Measurements from ENCODE around the gene SPINK6.

DNA sequence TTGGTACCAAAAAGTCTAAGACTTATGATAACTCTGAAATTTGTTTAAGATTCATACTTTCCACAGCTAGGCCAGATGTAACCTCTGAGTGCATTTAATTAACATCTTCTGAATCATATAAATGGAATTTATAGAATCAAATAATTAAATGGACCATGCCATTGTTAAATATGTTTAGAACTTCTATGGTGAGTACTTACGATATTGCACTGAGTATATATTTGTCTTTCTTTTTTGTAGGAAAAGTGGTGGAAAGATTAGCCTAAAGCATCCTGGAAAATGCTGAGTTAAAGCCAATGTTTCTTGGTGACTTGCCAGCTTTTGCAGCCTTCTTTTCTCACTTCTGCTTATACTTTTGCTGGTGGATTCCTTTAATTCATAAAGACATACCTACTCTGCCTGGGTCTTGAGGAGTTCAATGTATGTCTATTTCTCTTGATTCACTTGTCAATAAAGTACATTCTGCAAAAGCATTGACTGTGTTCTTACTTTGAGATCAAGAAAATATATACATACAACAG lies 11.9 kb downstream of the SPINK6 start:
- TF ChIP-seq HCFC1 (IDR thresholded peaks at IDR 0.05; ENCODE audit: low read depth, low read length) (no peak), ESRRB (CRISPR knock-in tag; IDR thresholded peaks at IDR 0.05; ENCODE audit: borderline replicate concordance) (no peak), MAFK (IDR thresholded peaks at IDR 0.05; ENCODE audit: low read length) (no peak), RAD21 (CRISPR knock-in tag; conservative IDR thresholded peaks at IDR 0.05 in 1 of 2, IDR thresholded peaks at IDR 0.05 in 1 of 2) (no peak), MYC (IDR thresholded peaks at IDR 0.05; ENCODE audit: low read depth, low read length) (no peak), MYC (CRISPR knock-in tag; IDR thresholded peaks at IDR 0.05; ENCODE audit: borderline replicate concordance, low read depth) (no peak), TCF7L2 (IDR thresholded peaks at IDR 0.05; ENCODE audit: low read depth, low read length) (no peak), POLR2AphosphoS5 (IDR thresholded peaks at IDR 0.05; ENCODE audit: control insufficient read depth, insufficient read depth, low read depth, low read length) (no peak), FOS (IDR thresholded peaks at IDR 0.05; ENCODE audit: extremely low read depth, insufficient read length) (no peak)

All from K562 (cell line).